Measurements from ENCODE around the gene SLCO4A1. TPM values are rescaled to one million over a fixed set of nuclear protein-coding genes. Genes with fewer than 3 reads are reported as not detected.

The SLCO4A1 gene
- polyA plus RNA-seq, 1 donor = 0.30 TPM

DNA sequence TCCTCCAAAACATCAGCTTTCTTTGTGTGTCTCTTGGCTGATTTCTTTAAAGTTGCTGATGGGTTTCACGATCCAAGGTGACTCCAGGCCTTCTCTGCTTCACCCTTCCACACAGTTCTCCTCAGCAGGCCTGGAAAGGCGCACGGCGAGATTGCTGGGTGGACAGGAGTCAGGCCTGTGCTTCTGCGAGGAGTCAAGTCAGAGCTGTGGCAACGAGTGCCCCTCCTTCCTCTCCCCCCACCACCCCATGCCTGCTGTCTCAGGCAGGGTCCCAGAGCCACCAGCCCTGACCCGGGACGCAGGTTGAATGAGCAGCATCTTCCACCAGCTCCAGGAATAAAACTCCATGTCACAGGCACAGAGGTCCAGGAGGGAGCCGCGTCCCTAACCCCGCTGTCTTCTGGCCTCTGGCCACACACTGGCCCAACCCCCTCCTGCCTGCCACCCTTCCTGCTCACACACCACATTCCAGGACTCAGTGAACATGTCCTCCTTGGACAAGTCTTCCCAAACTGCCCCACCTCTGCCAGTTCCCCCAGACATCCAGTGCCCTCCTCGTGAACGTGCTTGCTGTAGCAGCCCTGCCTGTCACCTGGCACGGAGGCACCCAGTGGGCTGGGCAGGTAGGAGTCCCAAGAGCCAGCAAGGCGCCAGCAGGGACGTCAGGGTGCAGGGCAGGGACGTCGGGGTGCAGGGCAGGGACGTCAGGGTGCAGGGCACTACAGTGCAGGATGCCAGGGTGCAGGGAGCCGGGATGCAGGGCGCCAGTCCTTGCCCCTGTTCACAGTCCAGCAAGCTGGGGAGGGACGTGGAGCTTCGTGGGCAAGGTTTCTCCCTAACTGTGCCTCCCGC is 59.1 kb downstream of the SLCO4A1 start:
- DNase-seq (ENCODE audit: low read depth) = no peak

DNA sequence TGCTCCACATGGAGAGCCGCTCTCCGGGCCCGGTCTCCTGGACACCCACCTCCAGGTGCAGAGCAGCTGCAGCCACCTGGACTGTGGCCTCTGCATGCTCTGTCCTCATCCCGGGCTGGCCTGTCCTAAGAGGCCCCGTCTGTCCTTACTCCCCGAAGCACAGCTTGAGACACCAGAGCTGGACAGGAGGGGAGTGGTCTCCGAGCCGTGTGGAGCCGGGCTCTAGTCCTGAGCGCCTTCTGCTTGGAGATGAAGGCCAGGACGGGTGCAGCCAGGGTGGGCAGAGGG is 59.7 kb downstream of the SLCO4A1 start:
- DNase-seq (ENCODE audit: low read depth) = no peak

DNA sequence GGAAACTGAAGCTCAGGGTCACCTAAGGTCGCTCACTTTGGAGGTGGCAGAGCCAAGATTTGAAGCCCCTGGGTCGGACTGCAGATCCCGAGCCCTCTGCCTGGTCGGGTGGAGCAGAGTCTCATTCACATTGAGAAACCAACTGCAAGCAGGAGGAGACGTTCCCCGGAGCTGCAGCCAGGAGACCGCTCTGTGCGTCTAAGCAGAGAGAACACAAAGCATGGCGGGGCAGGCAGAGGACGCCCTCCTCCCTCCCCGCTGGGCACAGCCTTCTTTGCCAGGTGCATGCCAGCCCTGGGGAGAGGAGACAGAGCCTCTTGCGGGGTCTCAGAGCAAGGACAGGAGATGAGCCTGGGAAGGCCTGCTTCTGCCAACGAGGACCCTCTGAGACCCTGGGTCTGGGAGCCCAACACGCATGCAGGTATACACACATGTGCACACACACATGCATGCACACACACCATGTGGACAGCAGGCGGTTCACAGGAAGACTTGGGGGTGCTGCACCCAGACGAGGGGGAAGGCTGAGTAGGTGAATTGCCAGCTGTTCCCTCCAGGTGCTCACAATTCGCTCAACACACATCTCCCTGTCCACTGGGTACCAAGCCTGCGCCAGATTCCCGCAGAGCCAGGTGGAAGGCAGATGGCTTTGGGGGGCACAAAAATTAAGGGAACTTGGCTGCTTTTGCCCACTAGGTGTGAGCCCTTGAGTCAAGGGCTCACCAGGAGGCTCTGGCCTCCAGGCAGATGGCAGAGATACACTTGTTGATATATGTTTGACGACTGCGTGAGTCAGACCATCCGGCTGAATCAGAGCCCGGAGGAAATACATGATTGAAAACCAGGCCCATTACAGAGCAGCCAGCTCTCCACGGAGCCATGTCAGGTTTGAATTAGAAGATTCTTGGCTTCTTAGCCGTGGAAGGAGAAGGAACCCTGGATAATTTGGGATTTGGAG is 60.9 kb downstream of the SLCO4A1 start:
- no peak for DNase-seq (ENCODE audit: low read depth)

DNA sequence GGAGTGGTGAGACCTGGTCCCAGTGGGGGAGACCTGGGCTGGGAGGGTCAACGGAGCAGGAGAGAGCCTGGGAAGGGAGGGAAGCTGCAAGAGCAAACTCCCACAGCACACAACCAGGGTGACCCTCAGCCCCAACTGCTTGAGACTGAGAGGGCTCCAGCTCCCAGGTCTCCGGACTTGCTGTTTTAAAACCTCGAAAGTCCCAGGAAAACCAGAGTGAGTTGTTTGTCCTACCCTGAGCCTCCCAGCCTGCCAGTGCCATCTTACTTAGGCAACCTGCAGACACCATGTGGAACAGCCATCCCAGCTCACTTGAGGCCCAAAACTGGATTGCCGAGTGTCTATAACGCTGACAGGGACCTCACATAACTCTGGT is 61.5 kb downstream of the SLCO4A1 start:
- DNase-seq (ENCODE audit: low read depth) = no peak

DNA sequence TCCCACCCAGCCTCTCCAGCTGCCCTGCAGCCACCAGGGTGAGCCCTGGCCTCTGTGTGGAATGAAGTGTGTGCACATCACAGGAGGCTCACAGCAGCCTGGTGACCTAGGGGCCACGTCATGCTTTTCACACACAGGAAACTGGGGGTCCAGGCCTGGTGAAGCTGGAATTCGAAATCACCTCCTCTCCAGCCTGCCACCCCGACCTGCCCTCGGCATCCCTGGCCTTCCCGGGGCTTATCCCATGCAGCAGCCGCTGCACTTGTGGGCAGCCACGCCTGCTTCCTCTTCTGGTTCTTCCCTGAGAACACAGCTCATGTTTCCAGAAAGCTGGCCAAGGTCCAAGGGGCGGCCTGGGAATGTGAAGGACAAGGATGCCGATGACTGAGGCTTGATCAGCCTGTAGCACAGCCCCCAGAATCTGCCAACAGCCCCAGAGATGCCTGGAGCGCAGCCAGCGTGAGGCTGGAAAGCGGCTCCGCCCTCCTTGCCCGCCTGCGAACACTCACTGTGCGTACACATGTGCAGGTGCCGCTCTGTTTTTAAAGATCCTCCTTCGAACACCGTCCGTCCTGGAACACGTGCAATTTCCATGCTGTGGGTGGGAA is 62.1 kb downstream of the SLCO4A1 start:
- DNase-seq (ENCODE audit: low read depth) = peak; percentile 54

DNA sequence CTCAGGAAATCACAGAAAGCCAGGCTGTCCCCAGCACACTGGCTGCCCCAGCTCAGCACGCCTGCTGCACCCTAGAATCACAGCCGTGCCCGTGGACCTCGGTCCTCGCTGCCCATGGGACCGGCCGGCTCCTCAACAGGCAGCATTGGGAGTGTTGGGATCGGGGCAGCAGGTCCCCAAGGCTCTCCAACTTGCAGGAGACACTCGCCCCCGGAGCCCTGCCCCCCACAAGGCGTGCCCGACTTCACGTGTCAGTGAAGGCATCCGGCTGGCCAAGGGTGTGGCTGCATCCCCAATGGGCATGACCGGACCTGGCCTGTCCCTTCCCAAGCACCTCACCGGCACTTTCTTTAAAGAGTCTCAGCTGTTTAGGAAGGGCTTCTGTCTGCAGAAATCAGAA is 63.3 kb downstream of the SLCO4A1 start:
- no peak for DNase-seq (ENCODE audit: low read depth)

DNA sequence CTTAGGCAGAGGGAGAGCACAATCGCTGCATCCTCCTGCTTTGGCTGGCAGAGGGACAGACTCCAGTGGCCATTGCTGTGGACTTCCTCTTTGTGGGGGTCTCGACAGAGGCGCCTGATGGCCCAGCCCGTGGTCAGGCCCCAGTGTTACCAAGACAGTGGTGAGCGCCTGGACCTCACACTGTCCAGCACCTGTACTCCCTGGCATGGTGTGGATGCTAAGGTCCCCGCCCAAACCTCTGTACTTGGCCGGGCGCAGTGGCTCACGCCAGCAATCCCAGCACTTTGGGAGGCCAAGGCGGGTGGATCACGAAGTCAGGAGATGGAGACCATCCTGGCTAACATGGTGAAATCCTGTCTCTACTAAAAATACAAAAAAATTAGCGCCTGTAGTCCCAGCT is 64.0 kb downstream of the SLCO4A1 start:
- DNase-seq (ENCODE audit: low read depth) = no peak

DNA sequence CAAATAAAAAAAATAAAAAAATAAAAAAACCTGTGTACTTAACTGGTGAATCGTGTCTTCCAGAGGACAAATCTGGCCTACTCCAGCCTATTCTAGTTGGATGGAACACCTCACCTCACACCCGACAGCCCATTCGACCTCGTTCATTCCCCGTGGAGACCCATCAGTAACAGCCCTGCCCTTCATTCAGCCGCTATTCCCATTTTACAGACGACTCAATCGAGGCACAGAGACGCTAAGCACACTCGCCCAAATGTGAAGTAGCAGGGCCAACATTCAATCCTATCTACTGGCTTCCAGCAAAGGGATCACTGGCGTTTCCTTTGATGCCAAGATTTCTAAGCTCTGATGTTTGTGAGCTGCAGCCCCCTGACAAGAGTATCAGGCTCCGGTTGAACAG is 64.6 kb downstream of the SLCO4A1 start:
- DNase-seq (ENCODE audit: low read depth) = no peak

DNA sequence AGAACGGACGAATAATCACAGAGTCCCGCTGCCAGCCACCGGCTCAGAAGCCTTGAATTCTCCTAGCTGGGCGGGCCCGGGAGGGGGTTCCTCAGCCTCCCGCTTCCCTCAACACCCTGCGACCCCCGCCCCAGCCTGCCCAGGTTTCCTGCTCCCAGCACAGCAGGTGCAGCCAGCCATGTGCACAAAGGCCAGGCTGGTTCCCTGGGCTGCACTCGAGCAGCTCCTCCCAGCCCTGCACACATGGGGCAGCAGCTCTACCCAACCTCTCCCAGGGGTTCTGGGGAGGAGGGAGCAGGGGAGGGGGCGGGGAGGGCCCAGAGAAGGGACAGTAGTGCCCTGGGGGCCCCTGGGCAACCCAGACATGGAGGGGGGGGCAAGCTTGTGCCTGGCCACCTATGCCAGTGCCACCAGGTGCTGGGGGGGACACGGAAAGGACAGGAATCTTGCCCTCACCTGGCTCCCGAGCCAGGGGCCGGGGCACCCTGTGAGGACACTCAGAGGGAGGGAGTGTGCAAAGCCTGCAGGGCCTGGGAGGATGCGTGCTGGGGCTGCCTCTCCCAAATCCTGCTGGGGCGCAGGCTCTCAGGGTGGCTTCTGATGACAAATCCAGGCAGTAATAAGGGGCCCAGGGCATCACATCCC is 65.1 kb downstream of the SLCO4A1 start:
- no peak for DNase-seq (ENCODE audit: low read depth)

DNA sequence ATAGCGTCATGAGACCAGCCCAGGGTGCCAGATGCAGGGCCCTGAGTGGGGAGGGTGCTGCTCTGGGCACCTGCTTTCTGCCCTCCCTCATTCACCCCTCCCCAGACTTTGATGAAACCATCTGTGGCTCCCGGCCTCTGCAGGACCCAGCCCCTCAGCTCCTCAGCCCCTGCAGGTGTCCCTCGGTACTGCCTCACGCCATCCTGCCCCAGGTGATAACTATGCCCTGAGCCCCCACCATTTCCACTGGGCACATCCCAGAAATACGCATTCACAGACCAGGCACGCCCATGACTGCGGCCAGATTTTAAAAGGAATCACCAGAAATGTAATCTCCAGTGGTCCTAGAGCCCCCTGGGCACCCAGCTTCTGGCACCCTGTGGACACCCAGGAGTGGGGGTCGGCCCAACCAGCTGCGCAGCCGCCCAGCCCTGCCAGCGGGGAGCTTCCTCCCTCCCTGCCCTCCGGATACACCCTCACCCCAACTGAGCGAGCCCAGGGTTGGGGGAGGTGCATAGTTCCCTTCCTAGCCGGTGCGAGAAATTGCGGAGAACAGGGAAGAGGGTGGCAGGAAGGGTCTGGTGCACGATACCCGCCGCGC is 65.7 kb downstream of the SLCO4A1 start:
- DNase-seq (ENCODE audit: low read depth) = no peak

DNA sequence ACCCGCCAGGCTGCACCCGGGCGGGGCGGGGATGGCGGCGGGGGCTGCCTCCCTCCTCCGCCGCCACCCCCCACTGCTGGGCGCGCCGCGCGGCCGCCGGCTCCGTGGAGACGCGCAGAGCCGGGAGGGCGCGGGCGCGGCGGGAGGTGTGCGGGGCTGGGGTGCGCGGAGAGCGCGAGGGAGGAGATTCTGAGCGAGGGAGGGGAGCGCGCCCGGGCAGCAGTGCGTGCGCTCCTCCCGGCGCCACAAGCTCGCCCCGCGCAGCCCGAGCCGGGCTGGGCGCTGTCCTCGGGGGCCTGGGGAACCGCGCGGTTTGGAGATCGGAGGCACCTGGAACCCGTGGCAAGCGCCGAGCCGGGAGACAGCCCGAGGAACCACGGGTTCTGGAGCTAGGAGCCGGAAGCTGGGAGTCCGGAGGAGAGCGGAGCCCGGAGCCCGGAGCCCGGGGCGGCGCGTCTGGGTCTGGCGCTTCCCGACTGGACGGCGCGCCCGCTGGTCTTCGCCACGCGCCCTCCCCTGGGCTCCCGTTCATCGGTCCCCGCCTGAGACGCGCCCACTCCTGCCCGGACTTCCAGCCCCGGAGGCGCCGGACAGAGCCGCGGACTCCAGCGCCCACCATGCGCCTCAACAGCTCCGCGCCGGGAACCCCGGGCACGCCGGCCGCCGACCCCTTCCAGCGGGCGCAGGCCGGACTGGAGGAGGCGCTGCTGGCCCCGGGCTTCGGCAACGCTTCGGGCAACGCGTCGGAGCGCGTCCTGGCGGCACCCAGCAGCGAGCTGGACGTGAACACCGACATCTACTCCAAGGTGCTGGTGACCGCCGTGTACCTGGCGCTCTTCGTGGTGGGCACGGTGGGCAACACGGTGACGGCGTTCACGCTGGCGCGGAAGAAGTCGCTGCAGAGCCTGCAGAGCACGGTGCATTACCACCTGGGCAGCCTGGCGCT is 66.6 kb downstream of the SLCO4A1 start, which contains the start of gene NTSR1:
NTSR1 (plus strand) TSS at position 246 of the 946 bp plus-strand sequence; CDS start at position 618, 372 bp downstream.
- DNase-seq (ENCODE audit: low read depth) = no peak

DNA sequence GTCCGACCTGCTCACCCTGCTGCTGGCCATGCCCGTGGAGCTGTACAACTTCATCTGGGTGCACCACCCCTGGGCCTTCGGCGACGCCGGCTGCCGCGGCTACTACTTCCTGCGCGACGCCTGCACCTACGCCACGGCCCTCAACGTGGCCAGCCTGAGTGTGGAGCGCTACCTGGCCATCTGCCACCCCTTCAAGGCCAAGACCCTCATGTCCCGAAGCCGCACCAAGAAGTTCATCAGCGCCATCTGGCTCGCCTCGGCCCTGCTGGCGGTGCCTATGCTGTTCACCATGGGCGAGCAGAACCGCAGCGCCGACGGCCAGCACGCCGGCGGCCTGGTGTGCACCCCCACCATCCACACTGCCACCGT is 67.2 kb downstream of the SLCO4A1 start:
- no peak for DNase-seq (ENCODE audit: low read depth)

DNA sequence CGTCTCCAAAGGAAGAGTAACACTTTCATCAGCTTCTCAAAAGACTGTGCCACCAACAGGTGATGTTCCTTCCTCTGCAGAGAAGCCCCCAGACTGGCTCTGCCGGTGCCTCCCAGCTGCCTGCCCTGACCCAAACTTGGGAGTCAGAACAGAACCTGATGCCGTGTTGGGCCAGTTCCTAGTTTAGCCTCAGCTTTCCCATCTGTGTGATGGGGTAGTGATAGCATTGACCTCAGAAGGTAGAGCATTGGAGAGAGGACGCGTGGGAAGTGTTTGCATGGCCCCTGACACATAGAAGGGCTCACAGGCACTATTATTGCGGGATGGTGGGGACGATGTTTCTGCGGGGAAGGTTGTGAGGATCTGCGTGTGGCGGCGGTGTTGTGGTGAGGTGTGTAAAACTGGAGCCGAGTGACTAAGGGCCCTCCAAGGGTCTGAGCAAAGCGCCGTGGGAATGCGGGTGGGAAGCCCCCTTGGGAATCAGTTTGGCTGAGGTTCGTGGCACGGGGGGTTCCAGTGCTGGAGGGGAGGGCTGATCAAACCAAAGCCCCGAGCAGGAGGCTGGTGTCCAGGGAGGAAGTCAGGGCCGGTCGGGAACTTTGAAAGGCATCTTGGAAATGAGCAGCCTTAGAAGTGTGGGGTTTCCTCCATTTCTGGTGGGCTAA is 68.0 kb downstream of the SLCO4A1 start:
- DNase-seq (ENCODE audit: low read depth) = no peak

DNA sequence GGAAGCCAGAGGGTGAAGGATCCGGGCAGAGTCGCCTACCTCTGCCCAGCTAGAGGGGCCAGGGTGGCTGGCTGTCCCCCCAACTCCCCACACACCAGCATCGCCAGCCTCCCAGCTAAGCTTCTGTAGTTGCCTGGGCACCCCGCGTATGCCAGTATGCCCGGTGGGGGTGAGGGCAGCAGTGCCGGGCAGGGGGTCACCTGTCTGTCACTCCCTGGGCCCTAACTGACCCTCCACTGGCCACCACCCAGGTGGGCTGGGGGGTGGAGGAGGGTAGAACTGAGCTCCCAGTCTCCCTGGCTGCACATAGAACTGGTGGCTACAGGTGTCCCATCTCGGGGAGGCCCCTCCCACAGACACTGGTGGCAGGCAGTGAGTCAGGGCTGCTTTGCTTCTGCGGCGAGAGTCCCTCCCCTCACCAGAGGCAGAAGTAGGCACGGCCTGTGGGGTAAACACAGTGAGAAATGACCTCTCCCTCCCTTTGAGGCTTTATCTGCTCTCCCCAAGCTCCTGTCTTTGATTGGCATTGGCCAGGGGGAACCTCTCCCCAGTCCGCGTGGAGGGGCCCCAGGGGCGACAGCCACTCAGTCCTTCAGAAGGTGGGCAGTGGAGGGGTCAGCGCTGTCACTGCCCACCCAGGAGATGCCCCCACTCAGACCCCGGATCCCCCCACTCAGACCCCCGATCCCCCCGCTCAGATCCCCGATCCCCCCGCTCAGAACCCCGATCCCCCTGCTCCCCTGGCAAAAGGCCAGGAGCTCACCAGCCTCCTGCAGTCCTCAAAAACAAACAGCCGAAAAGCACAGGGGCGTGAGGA is 68.8 kb downstream of the SLCO4A1 start:
- no peak for DNase-seq (ENCODE audit: low read depth)

DNA sequence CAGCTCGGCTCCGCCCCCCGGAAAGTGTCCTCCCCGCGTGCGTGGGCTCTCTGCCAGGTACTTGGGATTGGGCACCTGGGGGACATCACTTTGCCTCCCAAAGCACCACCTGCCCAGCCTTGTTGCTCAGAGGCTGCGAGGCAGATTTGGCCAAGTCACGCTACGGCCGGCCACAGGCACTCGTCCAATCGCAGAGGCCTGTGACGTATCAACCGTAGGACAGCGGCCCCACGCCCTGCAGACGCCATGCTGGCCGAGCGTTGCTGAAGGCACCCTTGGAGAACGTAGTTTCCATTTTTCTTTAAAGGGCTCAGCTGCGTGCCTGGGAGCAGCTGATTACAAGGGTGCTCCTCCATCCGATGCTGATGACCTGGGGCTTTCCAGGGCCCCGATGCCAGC is 69.4 kb downstream of the SLCO4A1 start:
- DNase-seq (ENCODE audit: low read depth) = no peak

DNA sequence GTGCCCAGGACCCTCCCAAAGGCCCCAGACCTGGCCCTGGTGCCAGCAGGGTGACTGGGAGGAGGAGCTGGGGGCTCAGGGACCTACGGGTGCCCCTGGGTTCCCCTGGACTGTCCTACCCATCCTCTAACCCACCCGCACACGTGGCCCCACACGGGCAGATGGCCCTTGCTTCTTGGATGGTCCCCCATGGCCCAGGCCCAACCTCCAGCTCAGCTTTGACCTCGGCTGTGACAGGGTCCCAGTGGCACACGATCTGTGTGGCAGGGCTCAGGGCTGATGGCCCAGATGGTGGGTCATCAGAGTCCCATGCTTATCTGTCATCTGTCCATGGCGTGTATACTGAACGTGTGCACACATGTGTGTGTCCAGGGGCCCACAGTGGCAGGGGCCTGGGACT is 70.3 kb downstream of the SLCO4A1 start:
- no peak for DNase-seq (ENCODE audit: low read depth)

DNA sequence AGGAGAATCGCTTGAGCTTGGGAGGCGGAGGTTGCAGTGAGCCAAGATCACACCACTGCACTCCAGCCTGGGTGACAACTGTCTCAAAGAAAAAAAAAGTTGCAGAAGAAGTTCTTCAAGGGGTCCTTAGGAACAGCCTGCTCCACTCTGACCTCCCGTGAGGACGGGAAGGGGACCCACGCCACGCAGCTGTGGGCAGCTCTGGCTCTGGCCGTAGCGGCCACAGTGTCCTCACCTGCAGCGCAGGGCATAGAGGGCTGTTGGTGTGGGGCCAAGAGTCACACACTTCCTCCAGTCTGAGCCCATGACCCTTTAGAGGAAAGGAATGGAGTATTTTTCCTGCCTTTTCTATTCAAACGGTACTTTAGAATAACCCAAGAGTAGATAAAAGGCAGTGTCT is 71.7 kb downstream of the SLCO4A1 start:
- DNase-seq (ENCODE audit: low read depth) = no peak

DNA sequence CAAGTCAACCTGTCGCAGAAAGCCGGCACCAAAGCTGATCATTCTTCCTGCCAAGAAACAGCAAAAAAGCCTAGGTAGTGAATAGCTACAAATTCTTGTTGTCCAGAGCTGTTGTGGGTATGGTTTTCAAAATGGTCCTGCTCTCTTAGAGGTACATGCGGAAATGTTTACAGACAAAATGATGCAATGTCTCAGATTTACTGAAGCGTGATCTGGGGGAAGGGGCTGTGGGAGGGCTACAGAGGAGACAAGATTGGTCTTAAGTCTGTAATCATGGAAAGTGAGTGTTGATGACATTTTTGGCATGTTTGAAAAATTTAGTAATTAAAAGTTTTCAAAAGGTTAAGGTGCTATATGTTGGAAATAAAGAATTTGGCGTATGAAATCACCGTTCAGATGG is 72.5 kb downstream of the SLCO4A1 start:
- DNase-seq (ENCODE audit: low read depth) = no peak

DNA sequence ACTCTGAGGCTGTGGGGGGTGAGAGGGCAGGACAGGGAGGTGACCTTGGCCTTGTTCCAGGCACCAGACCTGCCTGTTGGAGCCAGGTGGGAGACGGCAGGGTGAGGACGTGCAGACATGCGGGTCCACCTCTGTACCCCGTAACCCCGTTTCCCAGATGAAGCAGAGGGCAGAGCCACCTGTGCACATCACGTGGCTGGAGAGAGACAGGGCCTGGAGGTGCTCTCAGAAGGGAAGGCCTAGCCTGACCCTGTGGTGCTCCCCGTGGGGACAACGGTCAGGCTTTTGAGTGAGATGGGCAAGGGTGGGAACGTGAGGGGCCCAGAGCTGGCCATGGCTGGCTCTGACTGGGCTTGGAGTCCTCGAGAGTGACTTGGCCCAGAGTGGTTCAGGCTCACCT is 72.9 kb downstream of the SLCO4A1 start:
- no peak for DNase-seq (ENCODE audit: low read depth)
